ENCODE results near the gene NTRK2.

The NTRK2 gene

GRCh38 chr9:85021686-85022085 lies 352.2 kb downstream of the NTRK2 start:
- DNase-seq (ENCODE audit: low spot score): no peak

GRCh38 chr9:85024374-85024773 lies 354.8 kb downstream of the NTRK2 start:
- DNase-seq (ENCODE audit: low spot score): no peak

GRCh38 chr9:85025638-85026037 lies 356.1 kb downstream of the NTRK2 start:
- DNase-seq (ENCODE audit: low spot score): no peak

GRCh38 chr9:85027870-85028269 lies 358.3 kb downstream of the NTRK2 start:
- DNase-seq (ENCODE audit: low spot score): no peak

- no peak for DNase-seq (ENCODE audit: low spot score)
These were observed 360.8 kb downstream of the NTRK2 start for GRCh38 chr9:85030316-85030715.

- no peak for DNase-seq (ENCODE audit: low spot score)
These were observed 367.0 kb downstream of the NTRK2 start for GRCh38 chr9:85036496-85036895.

GRCh38 chr9:85038061-85038460 lies 368.5 kb downstream of the NTRK2 start:
- no peak for DNase-seq (ENCODE audit: low spot score)

GRCh38 chr9:85038824-85039608 lies 369.5 kb downstream of the NTRK2 start:
- DNase-seq (ENCODE audit: low spot score): no peak

GRCh38 chr9:85040146-85040545 lies 370.6 kb downstream of the NTRK2 start:
- DNase-seq (ENCODE audit: low spot score): no peak

GRCh38 chr9:85040821-85041465 lies 371.4 kb downstream of the NTRK2 start:
- DNase-seq (ENCODE audit: low spot score): no peak

GRCh38 chr9:85041466-85042137 lies 372.1 kb downstream of the NTRK2 start:
- no peak for DNase-seq (ENCODE audit: low spot score)

GRCh38 chr9:85042981-85043647 lies 373.6 kb downstream of the NTRK2 start:
- no peak for DNase-seq (ENCODE audit: low spot score)

GRCh38 chr9:85045271-85045670 lies 375.7 kb downstream of the NTRK2 start:
- no peak for DNase-seq (ENCODE audit: low spot score)

- no peak for DNase-seq (ENCODE audit: low spot score)
These were observed 376.9 kb downstream of the NTRK2 start for GRCh38 chr9:85046475-85046874.

GRCh38 chr9:85053206-85053786 lies 383.8 kb downstream of the NTRK2 start:
- no peak for DNase-seq (ENCODE audit: low spot score)

- DNase-seq (ENCODE audit: low spot score): no peak
These were observed 384.5 kb downstream of the NTRK2 start for GRCh38 chr9:85054017-85054416.

GRCh38 chr9:85055506-85056202 lies 386.1 kb downstream of the NTRK2 start:
- DNase-seq (ENCODE audit: low spot score): no peak

GRCh38 chr9:85056203-85056572 lies 386.7 kb downstream of the NTRK2 start:
- DNase-seq (ENCODE audit: low spot score): no peak

GRCh38 chr9:85061969-85062368 lies 392.4 kb downstream of the NTRK2 start:
- no peak for DNase-seq (ENCODE audit: low spot score)

GRCh38 chr9:85062385-85063022 lies 393.0 kb downstream of the NTRK2 start:
- DNase-seq (ENCODE audit: low spot score): no peak

- DNase-seq (ENCODE audit: low spot score): no peak
These were observed 395.4 kb downstream of the NTRK2 start for GRCh38 chr9:85064811-85065371.
